ENCODE measurements around the gene ANKRD10. TPM values are rescaled to one million over a fixed set of nuclear protein-coding genes. Genes with fewer than 3 reads are reported as not detected.
"Not testable (repeated sequence)": the region's sequence is repeated elsewhere in the genome, so short reads cannot be mapped to it uniquely, and the experiment has no call there.

The ANKRD10 gene
- total RNA-seq, 2 experiments from 2014 or later, result 75.5 to 83.8 TPM

GRCh38 chr13:110953833-110954532 is 39.1 kb upstream of the ANKRD10 start:
- no peaks in the 10 kb centered on the region for H3K4me1 ChIP-seq (ENCODE audit: insufficient read depth, low read length)

DNA sequence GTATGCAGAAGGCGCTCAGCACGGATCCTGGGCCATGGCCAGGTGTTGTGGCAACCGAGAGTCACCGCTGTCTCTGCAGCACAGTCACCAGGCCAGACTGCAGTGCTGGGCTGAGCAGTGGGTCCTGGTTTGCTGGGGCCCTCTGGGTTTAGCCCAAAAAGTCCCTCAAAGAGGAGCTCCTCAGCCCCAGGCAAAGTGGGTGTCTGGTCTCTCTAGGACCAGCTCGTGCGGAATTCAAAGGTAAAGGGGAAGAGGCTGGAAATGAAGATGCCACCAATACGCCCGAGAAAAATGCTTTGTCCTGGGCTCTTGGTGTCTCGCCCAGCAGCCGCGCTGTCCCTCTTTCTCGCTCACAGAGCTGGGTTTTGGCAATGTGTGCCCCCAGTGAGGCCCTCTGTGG is 38.5 kb upstream of the ANKRD10 start:
- Histone ChIP-seq H3K27ac (ENCODE audit: low read depth in 1 of 2, low read length in 2 of 2) (no peak overlapping the region), H3K9me3 (ENCODE audit: control insufficient read depth in 1 of 2, insufficient read depth in 1 of 2, low read length in 2 of 2) (no peaks in the 10 kb centered on the region), H3K4me1 (ENCODE audit: insufficient read depth, low read length) (no peaks in the 10 kb centered on the region), H3K36me3 (ENCODE audit: insufficient read depth, low read length) (no peaks in the 10 kb centered on the region), H3K4me3 (ENCODE audit: low read length) (no peak overlapping the region), H3K27me3 (ENCODE audit: control insufficient read depth in 1 of 2, insufficient read depth in 2 of 2, low read length in 2 of 2) (peaks cover 0 to 5% of the 10 kb centered on the region in 2 experiments)
- DNase-seq (no peak), ATAC-seq (ENCODE audit: poor library complexity) (no peak)
- Mint-ChIP-seq H3K9me3 (no peaks in the 10 kb centered on the region), H3K27me3 (peaks cover 7% of the 10 kb centered on the region), H3K27ac (no peak overlapping the region), H3K36me3 (ENCODE audit: low read depth) (no peaks in the 10 kb centered on the region), H3K4me1 (ENCODE audit: low read depth) (no peaks in the 10 kb centered on the region), H3K4me3 (no peak overlapping the region)
- POLR2A ChIA-PET, result no interaction called here
- no peak for TF ChIP-seq CTCF (IDR thresholded peaks at IDR 0.05)
- CTCF ChIA-PET, result no interaction called here
- intact Hi-C loops (cut with DNase I, micrococcal nuclease), result no loop called here

More at GRCh38 chr13:110953833-110954532, 39.1 kb upstream of the ANKRD10 start:
- H3K27me3 Mint-ChIP-seq, result peaks cover 6% of the 10 kb centered on the region
- intact Hi-C loops (cut with DNase I, micrococcal nuclease), result no loop called here
- H3K9me3 ChIP-seq (ENCODE audit: control insufficient read depth in 1 of 2, insufficient read depth in 1 of 2, low read length in 2 of 2), result no peaks in the 10 kb centered on the region
- POLR2A ChIA-PET, result no interaction called here
- no peak overlapping the region for H3K27ac Mint-ChIP-seq
- peaks cover 0 to 5% of the 10 kb centered on the region in 2 experiments for H3K27me3 ChIP-seq (ENCODE audit: control insufficient read depth in 1 of 2, insufficient read depth in 2 of 2, low read length in 2 of 2)
- no peaks in the 10 kb centered on the region for H3K9me3 Mint-ChIP-seq
- TF ChIP-seq CTCF (IDR thresholded peaks at IDR 0.05), result no peak
- H3K27ac ChIP-seq (ENCODE audit: low read depth in 1 of 2, low read length in 2 of 2), result no peak overlapping the region
- DNase-seq (no peak), ATAC-seq (ENCODE audit: poor library complexity) (no peak)
- H3K4me3 ChIP-seq (ENCODE audit: low read length), result no peak overlapping the region
- H3K36me3 Mint-ChIP-seq (ENCODE audit: low read depth), result no peaks in the 10 kb centered on the region
- no peak overlapping the region for H3K4me3 Mint-ChIP-seq
- H3K36me3 ChIP-seq (ENCODE audit: insufficient read depth, low read length), result no peaks in the 10 kb centered on the region
- CTCF ChIA-PET, result no interaction called here
- H3K4me1 Mint-ChIP-seq (ENCODE audit: low read depth), result no peaks in the 10 kb centered on the region

- intact Hi-C loops (cut with DNase I, micrococcal nuclease); DNase-seq; H3K27me3 ChIP-seq (ENCODE audit: control insufficient read depth in 1 of 2, insufficient read depth in 2 of 2, low read length in 2 of 2); H3K36me3 Mint-ChIP-seq (ENCODE audit: low read depth); CTCF ChIA-PET; POLR2A ChIA-PET; H3K36me3 ChIP-seq (ENCODE audit: insufficient read depth, low read length); ATAC-seq (ENCODE audit: poor library complexity); H3K4me3 Mint-ChIP-seq; H3K4me3 ChIP-seq (ENCODE audit: low read length); H3K4me1 Mint-ChIP-seq (ENCODE audit: low read depth); H3K9me3 Mint-ChIP-seq; H3K27ac Mint-ChIP-seq; H3K4me1 ChIP-seq (ENCODE audit: insufficient read depth, low read length); H3K9me3 ChIP-seq (ENCODE audit: control insufficient read depth in 1 of 2, insufficient read depth in 1 of 2, low read length in 2 of 2); H3K27ac ChIP-seq (ENCODE audit: low read depth in 1 of 2, low read length in 2 of 2); H3K27me3 Mint-ChIP-seq: not testable (repeated sequence)
Measured at GRCh38 chr13:110952135-110952534, 37.3 kb upstream of the ANKRD10 start.

All from CD4-positive, alpha-beta T cell (primary cell).